HepG2 (cell line): ENCODE results near the gene SAXO1. TPM values are rescaled to one million over a fixed set of nuclear protein-coding genes. Genes with fewer than 3 reads are reported as not detected.

ENCODE experiments used
- DNMT3B ChIP-seq: conservative IDR thresholded peaks from 2 replicates; pipeline ENCODE4 v1.6.1; 2016; ENCODE audit warnings: missing biosample characterization, control low read depth
- GATAD2A ChIP-seq: IDR thresholded peaks from 2 replicates; pipeline ENCODE4 v1.6.1; 2016
- IRF1 ChIP-seq: sonication (generic); formaldehyde crosslinking; IDR thresholded peaks from 2 replicates; pipeline ENCODE4 v1.4.0; 2020; ENCODE audit warnings: low read depth, mild to moderate bottlenecking, missing genetic modification reagents
- KDM5B ChIP-seq: sonication (generic); formaldehyde crosslinking; IDR thresholded peaks from 2 replicates; pipeline ENCODE4 v1.4.0; 2020; ENCODE audit warnings: missing genetic modification reagents, mild to moderate bottlenecking, borderline replicate concordance
- KDM6A ChIP-seq: IDR thresholded peaks from 2 replicates; pipeline ENCODE4 v1.6.1; 2016; ENCODE audit warnings: low read depth
- NR3C1 ChIP-seq: sonication (generic); formaldehyde crosslinking; IDR thresholded peaks from 2 replicates; pipeline ENCODE4 v1.4.0; 2020; ENCODE audit warnings: missing genetic modification reagents
- SOX6 ChIP-seq, 2 experiments: fragments of 450-650 bp in 1 of 2; sonication (generic) in 1 of 2; formaldehyde crosslinking in 1 of 2; IDR thresholded peaks; 2 replicates each; pipeline versions ENCODE4 v1.4.0 to v1.6.1; 2017 to 2020; ENCODE audit warnings: antibody characterized with exemption in 1 of 2, mild to moderate bottlenecking in 1 of 2, missing genetic modification reagents in 1 of 2
- TAF1 ChIP-seq: sonication (generic); formaldehyde crosslinking; IDR thresholded peaks from 2 replicates; pipeline ENCODE4 v1.4.0; 2020; ENCODE audit warnings: missing genetic modification reagents
- TRAFD1 ChIP-seq: sonication (generic); formaldehyde crosslinking; IDR thresholded peaks from 2 replicates; pipeline ENCODE4 v1.5.1; 2020; ENCODE audit warnings: missing genetic modification reagents, mild to moderate bottlenecking, borderline replicate concordance
- WIZ ChIP-seq: sonication (generic); formaldehyde crosslinking; IDR thresholded peaks from 2 replicates; pipeline ENCODE4 v1.5.1; 2020; ENCODE audit warnings: mild to moderate bottlenecking, missing genetic modification reagents
- ZC3H4 ChIP-seq: sonication (generic); formaldehyde crosslinking; IDR thresholded peaks from 2 replicates; pipeline ENCODE4 v1.4.0; 2020; ENCODE audit warnings: missing genetic modification reagents, borderline replicate concordance
- ZKSCAN1 ChIP-seq: fragments of 150-350 bp; IDR thresholded peaks from 2 replicates; pipeline ENCODE4 v1.6.1; 2014; ENCODE audit warnings: low read length
- ZMAT3 ChIP-seq: sonication (generic); formaldehyde crosslinking; conservative IDR thresholded peaks from 2 replicates; pipeline ENCODE4 v1.7.0; 2021; ENCODE audit warnings: missing genetic modification reagents
- ZMAT5 ChIP-seq: sonication (generic); formaldehyde crosslinking; IDR thresholded peaks from 2 replicates; pipeline ENCODE4 v1.5.0; 2020; ENCODE audit warnings: mild to moderate bottlenecking, low read depth, missing genetic modification reagents, borderline replicate concordance
- ZNF30 ChIP-seq: sonication (generic); formaldehyde crosslinking; IDR thresholded peaks from 2 replicates; pipeline ENCODE4 v1.5.0; 2020; ENCODE audit warnings: mild to moderate bottlenecking, missing genetic modification reagents
- polyA plus RNA-seq, 8 experiments: library from polyadenylated mRNA; depleted of rRNA in 3 of 8; stranded (reverse) in 7 of 8; unstranded in 1 of 8; fragments of >200 nt; fragmentation: Illumina TruSeq in 4 of 8; extraction: Trizol in 4 of 8; gene quantifications; 2 replicates each; pipeline versions ENCODE4 v1.2.1 to v1.2.3, GENCODE V29; 2011 to 2016; ENCODE audit warnings: low read depth in 4 of 8, missing spikeins in 1 of 8, mixed read lengths in 1 of 8; ENCODE audit not compliant: insufficient read depth in 1 of 8
- total RNA-seq, 5 experiments: library from RNA; depleted of rRNA; stranded (reverse); fragments of >200 nt; fragmentation: Illumina TruSeq; extraction: Trizol; gene quantifications; 2 replicates each; pipeline ENCODE4 v1.2.3, GENCODE V29; 2016; ENCODE audit warnings: low read depth in 1 of 5

SAXO1 gene
- total and polyA plus RNA-seq, 2 of the 13 experiments (the other 11 are each of a cell fraction or from before 2014, with no cell fraction given): not detected

- TF ChIP-seq TRAFD1 (CRISPR knock-in tag) (no peak), ZC3H4 (CRISPR knock-in tag) (no peak), SOX6 (IDR thresholded peaks at IDR 0.05) (no peak), SOX6 (CRISPR knock-in tag; IDR thresholded peaks at IDR 0.05) (no peak), ZMAT3 (CRISPR knock-in tag) (no peak), IRF1 (CRISPR knock-in tag) (no peak), KDM5B (CRISPR knock-in tag) (no peak), NR3C1 (no peak), ZMAT5 (CRISPR knock-in tag) (no peak), TAF1 (CRISPR knock-in tag) (no peak), ZKSCAN1 (no peak), WIZ (CRISPR knock-in tag) (no peak), ZNF30 (no peak), GATAD2A (CRISPR knock-in tag) (no peak), KDM6A (CRISPR knock-in tag) (no peak), DNMT3B (CRISPR knock-in tag) (no peak)
Measured at GRCh38 chr9:18939943-18940342, 93.1 kb downstream of the SAXO1 start (continued).
